NT2/D1 (cell line): Measurements from ENCODE around the gene TMEM131L.
"Not testable (repeated sequence)": the region's sequence is repeated elsewhere in the genome, so short reads cannot be mapped to it uniquely, and the experiment has no call there.

Experiments
- DNase-seq: peaks from one replicate; pipeline ENCODE4 v3.0.0-alpha.2; 2011; ENCODE audit warnings: low read depth, low spot score
- H3K27me3 ChIP-seq: 2 replicates; pipeline ENCODE4 v1.6.0; 2011; ENCODE audit warnings: mild to moderate bottlenecking; ENCODE audit not compliant: insufficient read length, insufficient read depth
- H3K36me3 ChIP-seq: 2 replicates; pipeline ENCODE4 v1.6.1; 2011; ENCODE audit warnings: mild to moderate bottlenecking, low read length, mixed read lengths; ENCODE audit not compliant: insufficient read depth, insufficient read length
- H3K4me1 ChIP-seq: 2 replicates; pipeline ENCODE4 v1.5.1; 2011; ENCODE audit not compliant: insufficient read depth, insufficient read length
- H3K4me3 ChIP-seq: 2 replicates; pipeline ENCODE4 v1.5.1; 2011; ENCODE audit warnings: low read depth; ENCODE audit not compliant: insufficient read length
- H3K9ac ChIP-seq: 2 replicates; pipeline ENCODE4 v1.6.0; 2011; ENCODE audit warnings: low read depth; ENCODE audit not compliant: insufficient read length
- H3K9me3 ChIP-seq: 2 replicates; pipeline ENCODE4 v1.5.1; 2011; ENCODE audit warnings: mild to moderate bottlenecking, low read length; ENCODE audit not compliant: insufficient read depth
- SUZ12 ChIP-seq: IDR thresholded peaks from 2 replicates; pipeline ENCODE4 v1.6.1; 2011; ENCODE audit not compliant: insufficient read length, insufficient read depth; ENCODE audit errors: extremely low read depth
- YY1 ChIP-seq: IDR thresholded peaks from 2 replicates; pipeline ENCODE4 v1.6.1; 2011; ENCODE audit not compliant: insufficient read length, insufficient read depth
- ZNF274 ChIP-seq: IDR thresholded peaks from 2 replicates; pipeline ENCODE4 v1.6.1; 2011; ENCODE audit warnings: mild to moderate bottlenecking, low read depth, low read length

The TMEM131L gene

DNA sequence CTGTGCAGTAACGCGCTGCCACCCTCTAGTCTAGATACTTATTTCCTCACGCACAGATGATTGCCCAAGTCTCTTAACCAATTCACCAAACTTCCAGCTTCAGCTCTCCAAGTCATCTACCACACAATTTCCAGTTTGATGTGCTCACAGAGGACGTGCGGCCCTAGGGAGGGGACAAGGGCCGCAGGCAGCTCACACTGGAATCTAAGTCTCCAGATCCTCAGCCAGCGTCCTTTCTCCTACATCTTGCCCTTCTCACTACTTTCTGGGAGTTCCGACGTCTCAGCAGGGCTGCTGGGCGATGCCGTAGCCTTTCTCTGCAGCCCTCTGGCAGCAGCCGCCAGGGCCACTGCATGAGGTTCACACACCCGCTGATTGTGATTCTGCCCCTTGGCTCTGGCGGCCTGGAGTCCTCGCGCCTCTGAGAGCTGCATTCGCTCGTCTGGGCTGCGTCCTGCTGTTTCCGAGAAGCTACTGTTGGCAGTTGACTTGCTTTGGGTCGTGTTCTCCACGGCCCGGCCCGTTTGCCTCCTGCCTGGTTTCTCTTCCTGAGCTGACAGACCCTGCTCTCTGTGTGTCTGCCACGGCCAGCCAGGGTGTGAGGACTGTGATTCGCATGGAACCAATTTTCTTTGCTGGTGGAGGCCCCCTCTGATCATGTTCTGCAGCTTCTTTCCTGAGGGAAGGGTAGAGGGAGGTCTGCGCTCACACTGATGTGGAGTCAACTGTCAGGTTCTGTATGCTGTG is 14.1 kb upstream of the TMEM131L start:
- no peaks in the 10 kb centered on the region for H3K27me3 ChIP-seq
- no peak overlapping the region for H3K9ac ChIP-seq
- no peak overlapping the region for H3K4me3 ChIP-seq
- peaks cover 5% of the 10 kb centered on the region for H3K4me1 ChIP-seq
- DNase-seq, result no peak
- no peak for TF ChIP-seq YY1
- no peak for TF ChIP-seq ZNF274
- no peak for TF ChIP-seq SUZ12
- no peaks in the 10 kb centered on the region for H3K36me3 ChIP-seq
- H3K9me3 ChIP-seq, result no peaks in the 10 kb centered on the region

DNA sequence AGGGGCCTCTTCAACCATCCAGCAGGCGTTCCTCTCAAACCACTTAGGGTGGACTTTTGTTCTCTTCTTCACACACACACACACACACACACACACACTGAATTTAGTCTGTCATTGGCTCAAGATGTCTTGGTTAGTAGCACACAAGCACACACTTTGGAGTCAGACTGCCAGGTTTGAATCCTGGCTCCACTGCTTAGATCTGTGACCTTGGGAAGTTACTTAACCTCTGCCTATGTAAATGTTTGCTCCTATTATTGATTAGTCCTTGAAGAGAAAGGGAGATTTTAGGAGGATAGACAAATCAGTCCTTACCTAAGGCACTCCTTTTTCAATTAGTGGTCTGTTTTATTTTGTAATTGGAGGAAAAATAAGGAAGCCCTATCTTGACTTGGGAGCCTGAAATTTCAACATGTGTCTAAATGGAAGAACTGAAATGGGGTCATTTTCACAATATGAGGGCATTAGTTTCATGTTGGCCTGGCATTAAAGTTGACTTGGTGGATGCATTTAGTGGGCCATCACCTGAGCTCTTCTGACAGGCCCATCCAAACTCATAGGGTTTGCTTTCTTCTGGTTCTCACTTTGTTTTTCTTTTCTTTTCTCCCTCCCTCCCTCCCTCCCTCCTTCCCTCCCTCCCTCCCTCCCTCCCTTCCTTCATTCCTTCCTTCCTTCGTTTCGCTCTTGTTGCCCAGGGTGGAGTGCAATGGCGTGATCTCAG is 13.3 kb upstream of the TMEM131L start:
- TF ChIP-seq ZNF274 (no peak), YY1 (no peak), SUZ12 (no peak)
- Histone ChIP-seq H3K9me3 (no peaks in the 10 kb centered on the region), H3K4me1 (peaks cover 5% of the 10 kb centered on the region), H3K4me3 (no peak overlapping the region), H3K9ac (no peak overlapping the region), H3K27me3 (no peaks in the 10 kb centered on the region), H3K36me3 (no peaks in the 10 kb centered on the region)
- no peak for DNase-seq

DNA sequence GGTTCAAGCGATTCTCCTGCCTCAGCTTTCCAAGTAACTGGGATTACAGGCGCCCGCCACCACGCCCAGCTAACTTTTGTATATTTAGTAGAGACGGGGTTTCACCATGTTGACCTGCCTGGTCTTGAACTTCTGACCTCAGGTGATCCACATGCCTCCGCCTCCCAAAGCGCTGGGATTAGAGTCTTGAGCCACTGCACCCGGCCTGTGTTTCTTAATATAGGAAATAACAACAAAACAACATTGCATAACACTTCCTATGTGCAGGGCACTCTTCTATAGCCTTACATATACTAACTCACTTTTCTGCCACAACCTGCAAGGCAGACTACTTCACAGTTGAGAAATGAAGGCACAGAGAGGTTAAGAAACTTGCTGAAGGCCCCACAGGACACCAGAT is 12.8 kb upstream of the TMEM131L start:
- H3K4me3 ChIP-seq, result no peak overlapping the region
- H3K27me3 ChIP-seq, result no peaks in the 10 kb centered on the region
- H3K9me3 ChIP-seq, result no peaks in the 10 kb centered on the region
- DNase-seq, result no peak
- peaks cover 5% of the 10 kb centered on the region for H3K4me1 ChIP-seq
- H3K9ac ChIP-seq, result no peak overlapping the region
- TF ChIP-seq SUZ12 (no peak), YY1 (no peak), ZNF274 (no peak)
- no peaks in the 10 kb centered on the region for H3K36me3 ChIP-seq

- no peak for TF ChIP-seq SUZ12
- TF ChIP-seq YY1, result no peak
- TF ChIP-seq ZNF274, result no peak
- no peak overlapping the region for H3K9ac ChIP-seq
- no peaks in the 10 kb centered on the region for H3K36me3 ChIP-seq
- no peak for DNase-seq
- H3K27me3 ChIP-seq, result no peaks in the 10 kb centered on the region
- no peaks in the 10 kb centered on the region for H3K9me3 ChIP-seq
- H3K4me3 ChIP-seq, result no peak overlapping the region
- H3K4me1 ChIP-seq, result no peaks in the 10 kb centered on the region
These were observed 7.2 kb upstream of the TMEM131L start for GRCh38 chr4:153458969-153459368.

DNA sequence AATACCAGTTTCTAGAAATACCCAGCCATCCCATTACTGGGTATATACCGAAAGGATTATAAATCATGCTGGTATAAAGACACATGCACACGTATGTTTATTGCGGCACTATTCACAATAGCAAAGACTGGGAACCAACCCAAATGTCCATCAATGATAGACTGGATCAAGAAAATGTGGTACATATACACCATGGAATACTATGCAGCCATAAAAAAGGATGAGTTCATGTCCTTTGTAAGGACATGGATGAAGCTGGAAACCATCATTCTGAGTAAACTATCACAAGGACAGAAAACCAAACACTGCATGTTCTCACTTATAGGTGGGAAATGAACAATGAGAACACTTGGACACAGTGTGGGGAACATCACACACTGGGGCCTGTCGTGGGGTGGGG is 4.6 kb upstream of the TMEM131L start:
- H3K27me3 ChIP-seq, H3K4me1 ChIP-seq, H3K4me3 ChIP-seq, H3K36me3 ChIP-seq, H3K9ac ChIP-seq, H3K9me3 ChIP-seq, DNase-seq: not testable (repeated sequence)

DNA sequence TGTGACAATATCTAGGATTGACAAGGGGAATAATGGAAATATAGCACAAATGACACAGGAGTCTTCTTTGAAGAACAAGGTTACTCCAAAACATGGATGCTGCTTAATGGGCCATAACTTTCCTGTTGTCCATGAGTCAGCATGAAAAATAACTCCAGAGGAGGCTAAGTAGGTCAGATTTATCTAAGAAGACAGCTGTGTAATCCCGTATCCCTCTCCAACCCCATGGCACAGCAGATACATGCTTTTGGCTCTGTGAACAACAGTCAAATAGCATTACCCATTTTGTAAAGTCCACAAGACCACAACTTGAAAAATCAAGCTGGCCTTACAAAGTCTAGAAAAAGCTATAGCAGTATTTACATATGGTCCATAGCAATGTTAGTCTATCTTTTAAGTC is 2.1 kb upstream of the TMEM131L start:
- no peak for TF ChIP-seq YY1
- TF ChIP-seq ZNF274, result no peak
- no peak for TF ChIP-seq SUZ12
- Histone ChIP-seq H3K9me3 (no peaks in the 10 kb centered on the region), H3K9ac (no peak overlapping the region), H3K27me3 (peaks cover 4% of the 10 kb centered on the region), H3K36me3 (no peaks in the 10 kb centered on the region), H3K4me1 (no peaks in the 10 kb centered on the region), H3K4me3 (no peak overlapping the region)
- no peak for DNase-seq

DNA sequence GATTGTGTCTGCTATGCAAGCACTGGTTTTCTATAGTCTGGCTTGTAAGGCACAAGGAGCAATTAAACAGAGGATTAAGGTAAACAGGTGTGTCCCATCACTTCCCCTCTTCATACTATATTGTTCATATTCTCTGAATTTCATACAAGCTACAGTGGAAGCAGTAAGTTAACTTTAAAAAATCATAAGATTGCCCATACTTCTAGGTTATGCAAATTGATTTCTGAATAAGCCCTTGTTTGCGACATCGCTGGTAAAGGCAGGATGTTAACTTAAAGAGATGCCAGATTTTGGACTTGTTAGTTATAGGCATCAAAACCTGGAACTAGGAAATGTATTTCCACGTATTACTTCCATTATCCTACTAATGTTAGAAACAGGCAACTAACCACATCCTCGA is 1.0 kb upstream of the TMEM131L start:
- Histone ChIP-seq H3K4me3 (peak overlapping the region; percentile 47), H3K36me3 (peaks cover under 1% of the 10 kb centered on the region), H3K4me1 (no peaks in the 10 kb centered on the region), H3K9me3 (no peaks in the 10 kb centered on the region), H3K27me3 (peaks cover 4% of the 10 kb centered on the region), H3K9ac (no peak overlapping the region)
- TF ChIP-seq ZNF274, result no peak
- no peak for DNase-seq
